ENCODE results near the gene ZBTB45.
"Not testable (repeated sequence)": the region's sequence is repeated elsewhere in the genome, so short reads cannot be mapped to it uniquely, and the experiment has no call there.

ZBTB45 gene

GRCh38 chr19:58471736-58472135, 47.9 kb downstream of the ZBTB45 start:
- Mint-ChIP-seq H3K4me3 (no peak overlapping the region), H3K9me3 (no peaks in the 10 kb centered on the region), H3K36me3 (ENCODE audit: low read depth) (peaks cover 14% of the 10 kb centered on the region), H3K27me3 (ENCODE audit: low read depth) (no peaks in the 10 kb centered on the region), H3K27ac (no peak overlapping the region), H3K4me1 (ENCODE audit: low read depth) (peaks cover 27% of the 10 kb centered on the region)

- H3K4me3 Mint-ChIP-seq; H3K9me3 Mint-ChIP-seq; H3K27ac Mint-ChIP-seq; H3K27me3 Mint-ChIP-seq (ENCODE audit: low read depth): not testable (repeated sequence)
- H3K4me1 Mint-ChIP-seq (ENCODE audit: low read depth): peaks cover 28% of the 10 kb centered on the region
- H3K36me3 Mint-ChIP-seq (ENCODE audit: low read depth): peaks cover 14% of the 10 kb centered on the region
Measured at GRCh38 chr19:58470837-58471543, 48.6 kb downstream of the ZBTB45 start.

- Mint-ChIP-seq H3K4me1 (ENCODE audit: low read depth) (peaks cover 22% of the 10 kb centered on the region), H3K9me3 (no peaks in the 10 kb centered on the region), H3K4me3 (peak overlapping the region; percentile 10), H3K27ac (no peak overlapping the region), H3K36me3 (ENCODE audit: low read depth) (peaks cover 14% of the 10 kb centered on the region), H3K27me3 (ENCODE audit: low read depth) (peaks cover 4% of the 10 kb centered on the region)
Measured at GRCh38 chr19:58469241-58470013, 50.2 kb downstream of the ZBTB45 start.

- Mint-ChIP-seq H3K4me3 (peak overlapping the region; percentile 84), H3K27me3 (ENCODE audit: low read depth) (peaks cover 4% of the 10 kb centered on the region), H3K36me3 (ENCODE audit: low read depth) (peaks cover 14% of the 10 kb centered on the region), H3K9me3 (no peaks in the 10 kb centered on the region), H3K27ac (peak overlapping the region; percentile 72), H3K4me1 (ENCODE audit: low read depth) (peaks cover 20% of the 10 kb centered on the region)
Measured at GRCh38 chr19:58468216-58468839, 51.3 kb downstream of the ZBTB45 start.

GRCh38 chr19:58466760-58467589, 52.6 kb downstream of the ZBTB45 start, which contains the start of gene ZNF324:
ZNF324 (plus strand) TSS chr19:58467080; CDS start chr19:58469186, 2,106 bp downstream.
- H3K36me3 Mint-ChIP-seq (ENCODE audit: low read depth): peaks cover 8% of the 10 kb centered on the region
- peak within 1 kb of the TSS; percentile 84 for H3K4me3 Mint-ChIP-seq
- peaks cover 20% of the 10 kb centered on the region for H3K4me1 Mint-ChIP-seq (ENCODE audit: low read depth)

GRCh38 chr19:58466089-58466759, 53.4 kb downstream of the ZBTB45 start:
- Mint-ChIP-seq H3K4me3 (peak overlapping the region; percentile 84), H3K27ac (peak overlapping the region; percentile 80), H3K4me1 (ENCODE audit: low read depth) (peaks cover 20% of the 10 kb centered on the region), H3K36me3 (ENCODE audit: low read depth) (peaks cover 8% of the 10 kb centered on the region), H3K27me3 (ENCODE audit: low read depth) (peaks cover 4% of the 10 kb centered on the region), H3K9me3 (no peaks in the 10 kb centered on the region)

More at GRCh38 chr19:58466760-58467589, 52.6 kb downstream of the ZBTB45 start, which contains the start of gene ZNF324:
- H3K27me3 Mint-ChIP-seq (ENCODE audit: low read depth): peaks cover 4% of the 10 kb centered on the region
- H3K27ac Mint-ChIP-seq: peak within 1 kb of the TSS; percentile 80
- no peaks in the 10 kb centered on the region for H3K9me3 Mint-ChIP-seq

Data from T-helper 1 cell treated with Interleukin-12 subunit alpha and Interleukin-12 subunit beta and Interleukin-4 antibody, amounts not matched to agents 30 μg/mL and 1 μg/mL, for 36 hours (primary cell).